HT-29 (cell line): ENCODE results near the gene PTPN9. TPM values are rescaled to one million over a fixed set of nuclear protein-coding genes. Genes with fewer than 3 reads are reported as not detected.
"Not testable (repeated sequence)": the region's sequence is repeated elsewhere in the genome, so short reads cannot be mapped to it uniquely, and the experiment has no call there.

Experiments
- DNase-seq: peaks from one replicate; pipeline ENCODE4 v3.0.0-alpha.2; 2015; ENCODE audit warnings: low spot score
- total RNA-seq: library from RNA; depleted of rRNA; stranded (reverse); fragments of >200 nt; shearing (Covaris generic); gene quantifications from 2 replicates; pipeline ENCODE4 v1.2.3, GENCODE V29; 2014

PTPN9 gene
- total RNA-seq, 1 experiment from 2014 or later = 28.2 TPM

DNA sequence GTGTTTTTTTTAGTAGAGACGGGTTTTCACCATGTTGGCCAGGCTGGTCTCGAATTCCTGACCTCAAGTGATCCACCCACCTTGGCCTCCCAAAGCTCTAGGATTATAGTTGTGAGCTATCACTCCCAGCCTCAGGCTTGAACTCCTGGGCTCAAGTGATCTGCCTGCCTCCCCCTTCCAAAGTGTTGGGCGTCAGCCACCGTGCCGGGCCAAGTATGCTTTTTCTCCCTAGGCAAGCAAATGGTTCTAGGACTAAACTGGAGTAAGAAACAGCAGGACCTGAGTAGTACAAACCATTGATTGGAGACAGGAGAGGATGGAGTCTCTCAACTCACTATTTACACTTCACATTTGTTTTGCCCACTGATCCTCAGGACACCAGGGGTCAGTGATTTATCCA lies 4.6 kb upstream of the PTPN9 start:
- DNase-seq = no peak

DNA sequence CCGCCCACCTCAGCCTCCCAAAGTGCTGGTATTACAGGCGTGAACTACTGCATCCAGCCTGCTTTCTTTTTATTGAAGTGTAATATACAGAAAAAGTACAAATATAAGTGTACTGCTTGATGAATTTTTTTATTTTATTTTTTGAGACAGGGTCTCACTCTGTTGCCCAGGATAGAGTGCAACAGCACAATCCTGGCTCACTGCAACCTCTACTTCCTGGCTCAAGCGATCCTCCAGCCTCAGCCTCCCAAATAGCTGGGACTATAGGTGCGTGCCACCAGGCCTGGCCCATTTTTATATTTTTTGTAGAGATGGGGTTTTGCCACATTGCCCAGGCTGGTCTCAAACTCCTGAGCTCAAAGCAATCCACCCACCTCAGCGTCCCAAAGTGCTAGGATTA lies 3.8 kb upstream of the PTPN9 start:
- not testable (repeated sequence) for DNase-seq

DNA sequence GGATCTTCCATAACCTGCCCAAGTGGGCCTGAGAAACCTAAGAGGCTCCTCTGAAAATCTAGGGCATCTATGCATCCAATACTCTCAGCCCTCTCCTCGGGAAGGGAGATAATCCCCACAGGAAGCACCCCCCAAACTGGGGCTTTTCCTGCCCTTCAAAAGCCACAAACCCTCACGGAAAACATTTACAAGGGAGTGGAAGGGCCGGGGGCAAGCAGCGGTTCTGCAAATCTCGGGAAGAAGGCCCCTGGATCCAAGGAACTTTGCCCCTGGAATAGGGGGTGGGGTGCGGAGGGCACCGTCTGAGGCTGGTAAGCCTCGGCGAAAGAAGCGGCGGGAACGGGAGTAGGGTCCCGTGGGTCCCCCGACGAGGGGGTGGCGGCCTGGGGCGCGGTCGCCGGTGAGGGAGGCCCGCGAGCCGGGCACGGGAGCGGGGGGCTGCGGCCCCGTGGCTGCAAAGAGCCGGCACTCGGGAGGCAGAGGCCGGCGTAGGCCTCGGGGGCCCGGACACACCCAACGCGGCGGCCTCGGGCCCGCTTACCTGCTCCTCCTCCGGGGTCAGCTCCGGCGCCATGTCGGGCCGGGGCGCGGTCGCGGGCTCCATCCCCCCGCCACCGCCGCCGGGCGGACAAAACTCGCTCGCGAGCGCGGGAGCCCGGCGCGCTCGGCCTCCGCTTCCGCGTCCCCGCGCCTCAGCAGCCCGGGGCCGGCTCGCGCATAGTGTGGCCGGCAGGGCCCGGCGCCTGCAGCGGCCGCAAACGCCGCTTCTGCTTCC lies 755 bp downstream of the PTPN9 start:
- peak; percentile 11 for DNase-seq

DNA sequence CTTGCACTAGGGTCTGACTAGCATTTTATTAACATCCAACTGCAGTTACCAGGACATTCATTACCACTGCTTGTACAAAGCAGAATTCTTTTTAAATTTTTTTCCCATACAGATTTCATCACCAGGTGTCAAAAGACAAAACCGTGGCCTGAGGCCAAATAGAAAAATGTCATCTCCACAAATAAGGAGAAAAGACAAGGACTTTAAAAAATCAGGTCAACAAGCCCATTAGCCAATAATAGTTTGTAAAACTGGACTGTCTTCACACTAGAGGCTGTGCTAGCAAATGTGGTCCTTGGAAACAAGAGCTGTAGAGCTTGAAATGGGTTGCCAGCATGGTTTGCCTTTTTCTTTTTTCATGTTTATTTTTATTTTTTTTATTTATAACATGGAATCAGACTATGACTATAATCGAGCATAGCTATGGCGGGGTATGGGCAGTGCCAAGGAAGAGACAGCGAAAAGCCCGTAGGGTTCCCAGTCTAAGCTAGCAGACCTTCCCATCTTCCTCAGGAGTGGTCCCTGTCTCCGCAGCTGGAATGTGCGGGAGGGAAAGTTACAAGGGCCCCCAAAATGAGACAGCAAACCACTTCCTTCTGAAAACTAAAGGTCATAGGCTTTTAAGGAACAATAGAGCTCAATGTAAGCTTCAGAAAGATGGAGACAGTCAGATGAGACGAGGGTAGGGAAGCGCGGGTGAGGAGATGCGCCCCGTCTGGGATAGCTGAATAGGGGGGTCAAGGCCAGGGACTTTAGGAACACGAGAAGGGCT lies 1.5 kb downstream of the PTPN9 start:
- DNase-seq = peak; percentile 42

DNA sequence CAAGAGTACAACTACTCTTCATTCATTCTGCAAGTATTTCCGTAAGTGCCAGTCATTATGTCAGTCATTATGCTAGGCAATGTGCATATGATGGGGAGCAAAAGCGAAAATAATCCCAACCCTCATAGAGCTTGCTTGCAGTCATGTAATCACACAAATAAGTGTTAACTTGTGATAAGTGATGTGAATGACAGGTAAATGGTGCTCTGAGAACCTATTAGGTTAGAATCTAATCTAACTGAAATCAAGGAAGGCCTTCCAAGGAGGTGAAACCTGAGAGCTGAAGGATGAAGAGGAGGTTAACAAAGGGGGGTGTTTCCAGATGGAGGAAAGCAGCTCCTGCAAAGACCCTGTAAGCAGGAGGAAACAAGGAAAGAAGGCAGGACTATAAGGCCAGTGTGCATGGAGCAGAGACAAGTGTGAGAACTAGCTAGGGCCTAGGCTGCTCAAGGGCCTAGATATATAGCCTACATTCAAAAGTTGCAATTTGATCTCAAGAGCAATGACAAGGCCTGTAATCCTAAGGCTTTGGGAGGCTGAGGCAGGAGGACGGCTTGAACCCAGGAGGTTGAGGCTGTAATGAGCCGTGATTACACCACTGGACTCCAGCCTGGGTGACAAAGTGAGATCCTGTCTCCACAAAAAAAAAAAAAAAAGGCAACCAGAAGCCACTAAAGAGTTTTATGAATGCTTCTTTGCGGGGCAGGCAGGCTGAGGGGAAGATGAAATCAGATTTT lies 5.3 kb downstream of the PTPN9 start:
- DNase-seq = no peak

DNA sequence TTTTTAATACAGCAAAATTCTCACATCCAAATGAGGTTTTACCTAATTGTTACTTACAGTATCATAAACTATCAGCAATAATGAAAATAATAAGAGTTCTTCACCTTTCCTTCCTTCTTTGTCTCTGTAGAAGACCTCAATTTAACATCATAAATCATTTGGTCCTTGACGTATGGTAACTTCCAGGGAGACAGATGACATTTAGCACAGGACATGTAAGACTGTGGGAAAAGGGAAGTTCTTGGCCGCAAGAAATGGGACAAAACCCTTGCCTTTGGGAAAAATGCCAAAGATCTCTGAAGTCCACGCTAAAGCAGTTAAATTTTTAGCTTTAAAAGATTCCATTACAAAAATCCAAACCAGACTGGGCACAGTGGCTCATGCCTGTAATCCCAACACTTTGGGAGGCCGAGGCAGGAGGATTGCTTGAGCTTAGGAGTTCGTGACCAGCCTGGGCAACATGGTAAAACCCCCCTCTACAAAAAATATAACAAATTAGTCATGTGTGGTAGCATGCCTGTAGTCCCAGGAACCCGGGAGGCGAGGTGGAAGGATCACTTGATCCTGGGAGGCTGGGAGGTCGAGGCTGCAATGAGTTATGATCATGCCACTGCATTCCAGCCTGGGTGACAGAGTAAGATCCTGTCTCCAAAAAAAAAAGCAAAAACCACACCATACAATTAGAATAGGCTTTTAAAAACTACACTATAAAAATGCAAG lies 8.8 kb downstream of the PTPN9 start:
- no peak for DNase-seq

DNA sequence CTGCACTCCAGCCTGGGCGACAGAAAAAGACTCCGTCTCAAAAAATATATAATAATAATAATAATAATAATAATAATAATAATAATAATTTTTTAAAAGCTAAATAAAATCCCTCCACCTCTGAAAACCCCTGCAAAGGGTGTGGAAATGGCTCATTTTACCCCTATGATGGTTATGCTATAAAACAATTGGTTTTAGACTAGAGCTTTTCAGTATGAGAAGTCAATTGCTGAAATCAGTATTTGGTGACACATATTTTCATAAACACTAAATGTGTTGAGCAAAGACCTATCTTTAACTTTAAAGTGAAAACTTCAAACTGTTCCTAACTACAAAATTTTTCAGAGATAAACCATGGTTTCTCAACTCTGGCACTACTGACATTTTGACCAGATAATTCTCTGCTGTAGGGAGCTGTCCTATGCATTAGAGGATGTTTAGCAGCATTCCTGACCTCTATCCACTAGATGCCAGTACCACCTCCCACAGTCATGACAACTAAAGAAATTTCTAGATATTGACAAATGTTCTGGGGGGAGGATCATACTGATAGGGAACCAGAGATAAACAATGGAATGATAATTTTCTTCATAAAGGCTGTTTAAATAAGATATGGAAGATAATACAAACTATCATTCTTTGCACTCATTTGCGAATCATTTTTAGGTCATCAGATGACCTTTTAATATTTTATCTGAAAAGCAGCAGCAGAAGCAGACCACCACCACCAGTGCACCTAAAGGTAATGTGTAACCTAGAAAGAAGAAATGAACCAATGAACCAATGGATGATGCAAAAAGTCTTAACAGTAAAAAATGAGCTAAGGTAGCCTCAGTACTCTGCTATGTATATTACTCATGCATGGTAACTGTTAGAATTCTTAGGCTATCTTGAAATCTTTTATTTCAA lies 13.8 kb downstream of the PTPN9 start:
- DNase-seq = no peak

DNA sequence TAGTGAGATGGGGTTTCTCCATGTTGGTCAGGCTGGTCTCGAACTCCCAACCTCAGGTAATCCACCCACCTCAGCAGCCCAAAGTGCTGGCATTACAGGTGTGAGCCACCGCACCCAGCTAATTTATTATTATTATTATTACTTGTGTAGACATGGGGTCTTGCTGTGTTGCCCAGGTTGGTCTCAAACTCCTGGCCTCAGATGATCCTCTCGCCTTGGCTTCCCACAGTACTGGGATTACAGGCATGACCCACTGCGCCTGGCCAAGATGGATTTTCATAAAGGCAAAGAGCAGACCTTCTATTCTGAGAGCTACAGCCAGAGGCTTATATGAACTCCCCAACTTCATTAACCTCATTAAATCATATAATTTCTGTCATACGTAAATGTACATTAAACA lies 17.2 kb downstream of the PTPN9 start:
- DNase-seq = no peak

DNA sequence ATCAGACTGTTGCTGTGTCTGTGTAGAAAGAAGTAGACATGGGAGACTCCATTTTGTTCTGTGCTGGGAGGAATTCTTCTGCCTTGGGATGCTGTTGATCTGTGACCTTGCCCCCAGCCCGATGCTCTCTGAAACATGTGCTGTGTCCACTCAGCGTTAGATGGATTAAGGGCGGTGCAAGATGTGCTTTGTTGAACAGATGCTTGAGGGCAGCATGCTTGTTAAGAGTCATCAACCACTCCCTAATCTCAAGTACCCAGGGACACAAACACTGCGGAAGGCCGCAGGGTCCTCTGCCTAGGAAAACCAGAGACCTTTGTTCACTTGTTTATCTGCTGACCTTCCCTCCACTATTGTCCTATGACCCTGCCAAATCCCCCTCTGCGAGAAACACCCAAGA lies 19.8 kb downstream of the PTPN9 start:
- DNase-seq = not testable (repeated sequence)

DNA sequence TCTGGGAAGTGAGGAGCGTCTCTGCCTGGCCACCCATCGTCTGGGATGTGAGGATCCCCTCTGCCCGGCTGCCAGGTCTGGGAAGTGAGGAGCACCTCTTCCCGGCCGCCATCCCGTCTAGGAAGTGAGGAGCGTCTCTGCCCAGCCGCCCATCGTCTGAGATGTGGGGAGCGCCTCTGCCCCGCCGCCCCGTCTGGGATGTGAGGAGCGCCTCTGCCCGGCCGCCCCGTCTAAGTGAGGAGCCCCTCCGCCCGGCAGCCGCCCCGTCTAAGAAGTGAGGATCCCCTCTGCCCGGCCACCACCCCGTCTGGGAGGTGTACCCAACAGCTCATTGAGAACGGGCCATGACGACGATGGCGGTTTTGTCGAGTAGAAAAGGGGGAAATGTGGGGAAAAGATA lies 20.2 kb downstream of the PTPN9 start:
- DNase-seq = not testable (repeated sequence)

DNA sequence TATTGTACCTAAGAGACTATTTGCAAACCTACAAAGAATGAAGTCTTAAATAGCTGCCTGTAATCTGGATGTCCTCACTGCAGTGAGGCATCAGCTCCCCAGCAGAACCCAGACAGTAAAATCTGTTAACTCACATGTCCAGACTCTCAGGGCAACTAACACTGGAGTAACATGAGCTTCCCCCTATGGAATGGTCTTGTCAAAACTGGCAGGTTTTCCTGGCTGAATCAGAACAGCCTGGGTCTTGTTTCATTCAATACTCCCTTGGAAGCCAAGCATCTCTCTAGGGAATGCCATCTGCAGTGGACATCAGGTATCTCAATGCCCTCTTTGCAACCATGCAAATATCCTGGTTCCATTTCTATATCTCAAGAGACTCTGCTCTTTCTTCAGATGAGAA lies 24.4 kb downstream of the PTPN9 start:
- DNase-seq = no peak

DNA sequence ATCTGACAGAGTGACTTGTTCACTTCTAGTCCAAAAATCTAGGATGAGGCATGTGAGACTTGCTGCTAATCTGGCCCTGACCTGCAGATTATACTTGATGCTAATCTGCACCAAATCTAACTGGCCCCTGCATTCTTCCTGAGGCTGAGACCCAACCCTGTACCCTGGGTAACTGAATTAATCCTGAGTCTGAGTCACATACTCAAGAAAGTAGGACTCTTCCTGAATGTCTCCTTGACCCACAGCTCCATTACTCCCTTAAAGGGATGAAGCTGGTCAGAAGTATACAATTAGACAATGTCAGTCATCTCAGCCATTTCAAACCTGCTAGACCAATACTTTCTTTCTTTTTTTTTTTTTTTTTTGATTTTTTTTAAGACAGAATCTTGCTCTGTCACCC lies 25.5 kb downstream of the PTPN9 start:
- no peak for DNase-seq

DNA sequence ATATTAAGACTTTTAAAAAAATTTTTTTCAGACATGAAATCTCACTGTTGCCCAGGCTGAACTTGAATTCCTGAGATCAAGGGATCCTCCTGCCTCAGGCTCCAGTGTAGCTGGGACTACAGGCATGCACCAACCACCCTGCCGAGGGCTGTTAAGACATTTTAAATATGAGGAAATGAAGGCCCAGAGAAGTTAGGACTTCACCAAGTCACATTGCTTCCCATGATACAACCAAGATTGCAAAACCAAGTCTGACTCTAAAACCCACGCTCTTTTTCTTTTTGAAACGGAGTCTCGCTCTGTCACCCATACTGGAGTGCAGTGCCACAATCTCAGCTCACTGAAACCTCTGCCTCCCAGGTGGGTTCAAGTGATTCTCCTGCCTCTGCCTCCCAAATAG lies 28.0 kb downstream of the PTPN9 start:
- no peak for DNase-seq

DNA sequence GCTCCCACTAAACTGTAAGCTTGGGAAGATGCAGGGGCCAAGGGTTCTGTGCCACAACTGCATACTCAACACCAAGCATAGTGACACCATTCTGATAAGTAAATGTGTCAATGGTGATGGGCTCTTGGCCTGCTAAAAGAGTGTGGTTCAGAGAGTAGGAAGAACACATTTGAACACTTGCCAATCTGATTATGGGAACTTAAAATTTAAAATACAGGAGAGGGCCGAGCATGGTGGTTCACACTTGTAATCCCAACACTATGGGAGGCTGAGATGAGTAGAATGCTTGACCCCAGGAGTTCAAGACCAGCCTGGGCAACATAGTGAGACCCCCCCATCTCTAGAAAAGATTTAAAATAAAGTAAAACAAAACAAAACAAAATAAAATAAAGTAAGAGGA lies 34.1 kb downstream of the PTPN9 start:
- no peak for DNase-seq

DNA sequence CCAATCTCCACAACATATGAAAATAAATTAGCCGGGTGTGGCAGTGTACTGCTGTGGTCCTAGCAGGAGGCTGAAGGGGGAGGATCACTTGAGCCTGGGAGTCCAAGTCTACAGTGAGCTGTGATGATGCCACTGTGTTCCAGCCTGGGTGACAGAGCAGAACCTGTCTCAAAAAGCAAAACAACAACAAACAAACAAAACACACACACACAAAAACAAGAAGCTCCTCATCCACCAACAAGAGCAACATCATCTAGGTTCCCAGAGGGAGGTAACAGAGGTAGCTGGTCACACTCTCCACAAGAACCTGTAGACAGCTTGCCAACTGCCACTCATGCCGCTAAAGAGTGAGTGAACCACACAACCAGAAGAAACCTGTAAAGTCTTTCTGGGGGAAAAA lies 34.8 kb downstream of the PTPN9 start:
- DNase-seq = no peak

DNA sequence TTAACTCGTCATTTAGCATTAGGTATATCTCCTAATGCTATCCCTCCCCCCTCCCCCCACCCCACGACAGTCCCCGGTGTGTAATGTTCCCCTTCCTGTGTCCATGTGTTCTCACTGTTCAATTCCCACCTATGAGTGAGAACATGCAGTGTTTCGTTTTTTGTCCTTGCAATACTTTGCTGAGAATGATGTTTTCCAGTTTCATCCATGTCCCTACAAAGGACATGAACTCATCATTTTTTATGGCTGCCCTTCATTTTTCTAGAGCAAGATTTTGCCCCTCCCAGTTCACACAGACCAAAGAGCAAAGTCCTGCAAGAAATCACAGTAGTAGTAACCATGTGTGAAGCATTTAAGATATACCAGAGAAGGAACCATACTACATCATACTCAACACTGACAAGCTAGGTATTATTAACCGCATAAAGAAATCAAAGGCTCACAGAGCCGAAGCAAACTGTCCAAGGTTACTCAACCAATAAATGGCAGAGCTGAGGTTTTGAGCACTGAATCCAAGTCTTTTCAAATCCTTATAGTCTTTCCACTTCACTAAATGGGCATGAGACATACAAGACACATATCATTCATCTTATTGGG lies 36.1 kb downstream of the PTPN9 start:
- not testable (repeated sequence) for DNase-seq

DNA sequence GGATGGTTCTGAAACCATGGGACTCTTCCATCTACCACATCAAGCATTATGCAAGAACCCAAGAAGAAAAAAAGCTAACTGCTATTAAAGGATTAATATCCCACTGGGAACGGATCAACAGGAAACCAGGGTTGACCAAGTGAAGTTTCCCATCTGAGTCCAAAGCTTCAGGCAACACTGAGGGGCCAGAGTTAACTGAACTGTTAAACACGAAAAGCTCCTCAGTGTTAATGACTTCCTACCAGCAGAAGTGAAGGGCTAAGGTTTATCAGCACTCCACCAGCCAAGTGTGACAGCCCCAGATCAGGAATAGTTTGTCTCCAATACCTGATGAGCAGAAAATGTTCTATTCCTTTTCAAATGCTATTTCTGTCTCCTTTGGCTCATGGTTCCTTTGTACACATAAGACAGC lies 36.7 kb downstream of the PTPN9 start:
- no peak for DNase-seq

DNA sequence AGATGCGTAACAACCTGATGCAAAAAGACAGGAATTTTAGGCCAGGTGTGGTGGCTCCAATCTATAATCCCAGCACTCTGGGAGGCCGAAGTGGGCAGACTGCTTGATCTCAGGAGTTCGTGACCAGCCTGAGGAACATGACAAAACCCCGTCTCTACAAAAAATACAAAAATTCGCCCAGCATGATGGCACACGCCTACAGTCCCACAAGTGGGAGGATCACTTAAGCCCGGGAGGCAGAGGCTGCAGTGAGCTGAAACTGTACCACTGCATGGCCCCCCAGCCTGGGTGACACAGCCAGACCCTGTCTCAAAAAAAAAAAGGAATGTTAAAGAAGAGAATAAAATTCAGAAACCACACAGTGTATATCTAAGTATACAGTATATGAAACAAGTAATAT lies 40.7 kb downstream of the PTPN9 start:
- no peak for DNase-seq

DNA sequence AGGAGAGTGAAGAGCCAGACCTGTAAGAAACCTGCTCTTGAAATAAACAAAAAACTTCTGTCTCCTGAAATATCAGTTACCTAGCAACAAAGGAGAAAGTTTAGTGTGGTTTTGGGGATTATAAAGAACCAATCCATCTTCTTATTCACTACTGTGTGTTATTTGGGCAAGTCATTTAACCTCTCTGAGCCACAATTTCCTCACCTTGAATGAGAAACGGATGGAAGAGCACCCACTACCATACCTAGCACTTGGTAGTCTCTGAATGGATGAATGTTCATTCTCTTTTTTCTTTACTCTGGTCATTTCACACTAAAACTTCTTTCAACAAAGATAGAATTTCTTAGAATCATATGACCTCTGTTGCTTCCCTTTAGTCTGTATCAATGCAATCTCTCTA lies 45.2 kb downstream of the PTPN9 start:
- no peak for DNase-seq
